RKO (cell line): ENCODE results near the gene RUVBL2.
"Not testable (repeated sequence)": the region's sequence is repeated elsewhere in the genome, so short reads cannot be mapped to it uniquely, and the experiment has no call there.

ENCODE experiments used
- DNase-seq: peaks from one replicate; pipeline ENCODE4 v3.0.0-alpha.2; 2016; ENCODE audit warnings: low spot score

Gene RUVBL2

GRCh38 chr19:49018388-49019241 is 24.9 kb downstream of the RUVBL2 start:
- DNase-seq = peak; percentile 51

GRCh38 chr19:49019242-49019932 is 25.7 kb downstream of the RUVBL2 start:
- DNase-seq = peak; percentile 80

- DNase-seq = no peak
These were observed 26.7 kb downstream of the RUVBL2 start for GRCh38 chr19:49020342-49020741.

GRCh38 chr19:49020931-49021895 is 27.5 kb downstream of the RUVBL2 start:
- DNase-seq = peak; percentile 49

- DNase-seq = no peak
These were observed 28.4 kb downstream of the RUVBL2 start for GRCh38 chr19:49022116-49022515.

GRCh38 chr19:49024233-49024632 is 30.5 kb downstream of the RUVBL2 start, which contains the start of gene CGB3:
Gene CGB3, minus strand, starts transcription at chr19:49024333. Its CDS starts 362 bp downstream, at chr19:49023971.
- not testable (repeated sequence) for DNase-seq

GRCh38 chr19:49025088-49025487 is 31.4 kb downstream of the RUVBL2 start:
- DNase-seq = not testable (repeated sequence)

- DNase-seq = not testable (repeated sequence)
These were observed 31.9 kb downstream of the RUVBL2 start for GRCh38 chr19:49025599-49025998.

- not testable (repeated sequence) for DNase-seq
These were observed 35.0 kb downstream of the RUVBL2 start for GRCh38 chr19:49028686-49029085.

- DNase-seq = not testable (repeated sequence)
These were observed 36.1 kb downstream of the RUVBL2 start for GRCh38 chr19:49029749-49030148.

- not testable (repeated sequence) for DNase-seq
These were observed 36.6 kb downstream of the RUVBL2 start for GRCh38 chr19:49030323-49030722.

GRCh38 chr19:49031642-49032301 is 38.1 kb downstream of the RUVBL2 start, which contains the start of gene CGB2:
Gene CGB2, plus strand, starts transcription at chr19:49031890. Its CDS starts 206 bp downstream, at chr19:49032096.
- DNase-seq = not testable (repeated sequence)

GRCh38 chr19:49036815-49037214 is 43.1 kb downstream of the RUVBL2 start, which contains the start of gene CGB1:
Gene CGB1, minus strand, starts transcription at chr19:49036895. Its CDS starts 184 bp downstream, at chr19:49036711.
- DNase-seq = peak; percentile 44

- DNase-seq = not testable (repeated sequence)
These were observed 44.4 kb downstream of the RUVBL2 start for GRCh38 chr19:49038111-49038510.

- DNase-seq = peak; percentile 87
These were observed 45.0 kb downstream of the RUVBL2 start for GRCh38 chr19:49038557-49039276.

- not testable (repeated sequence) for DNase-seq
These were observed 46.0 kb downstream of the RUVBL2 start for GRCh38 chr19:49039736-49040135.

- no peak for DNase-seq
These were observed 48.5 kb downstream of the RUVBL2 start for GRCh38 chr19:49042177-49042576.

GRCh38 chr19:49042666-49043065 is 49.0 kb downstream of the RUVBL2 start:
- DNase-seq = not testable (repeated sequence)

GRCh38 chr19:49043548-49043947 is 49.9 kb downstream of the RUVBL2 start, which contains the start of gene CGB5:
Gene CGB5, plus strand, starts transcription at chr19:49043848. Its CDS starts 362 bp downstream, at chr19:49044210.
- DNase-seq = not testable (repeated sequence)

GRCh38 chr19:49049011-49049410 is 55.3 kb downstream of the RUVBL2 start, which contains the start of gene CGB8:
Gene CGB8, minus strand, starts transcription at chr19:49049111. Its CDS starts 372 bp downstream, at chr19:49048739.
- DNase-seq = not testable (repeated sequence)
